Endodermal cell (in vitro differentiated cells): Measurements from ENCODE around the gene ZBTB7A. TPM values are rescaled to one million over a fixed set of nuclear protein-coding genes. Genes with fewer than 3 reads are reported as not detected.

Experiments used
- DNase-seq: peaks from one replicate; pipeline ENCODE4 v3.0.0-alpha.2; 2017
- H3K27ac ChIP-seq: 2 replicates; pipeline ENCODE4 v1.5.1; 2013; ENCODE audit warnings: mild to moderate bottlenecking, low read depth, low read length, moderate library complexity
- H3K27me3 ChIP-seq: 2 replicates; pipeline ENCODE4 v1.6.1; 2013; ENCODE audit warnings: mild to moderate bottlenecking, low read length, moderate library complexity; ENCODE audit not compliant: insufficient read depth, control insufficient read depth, poor library complexity, severe bottlenecking
- H3K36me3 ChIP-seq: 2 replicates; pipeline ENCODE4 v1.7.0; 2013; ENCODE audit warnings: mild to moderate bottlenecking, low read length, moderate library complexity; ENCODE audit not compliant: control insufficient read depth, insufficient read depth
- H3K4me1 ChIP-seq: one replicate; pipeline ENCODE4 v1.7.0; 2013; ENCODE audit warnings: low read length; ENCODE audit not compliant: control insufficient read depth, insufficient read depth
- H3K4me3 ChIP-seq: 2 replicates; pipeline ENCODE4 v1.5.1; 2013; ENCODE audit warnings: mild to moderate bottlenecking, low read length, moderate library complexity
- H3K9ac ChIP-seq: 2 replicates; pipeline ENCODE4 v1.6.1; 2013; ENCODE audit warnings: mild to moderate bottlenecking, low read length, moderate library complexity; ENCODE audit not compliant: poor library complexity, severe bottlenecking; ENCODE audit errors: extremely low read depth
- H3K9me3 ChIP-seq: 2 replicates; pipeline ENCODE4 v1.6.1; 2013; ENCODE audit warnings: mild to moderate bottlenecking, low read length, moderate library complexity; ENCODE audit not compliant: control insufficient read depth
- H3K27ac Mint-ChIP-seq: 2 replicates; pipeline ENCODE4 v1.8.0; 2020; ENCODE audit warnings: mixed read lengths
- H3K27me3 Mint-ChIP-seq: 2 replicates; pipeline ENCODE4 v1.8.0; 2021; ENCODE audit warnings: mild to moderate bottlenecking, mixed read lengths; ENCODE audit not compliant: insufficient read depth
- H3K36me3 Mint-ChIP-seq: 2 replicates; pipeline ENCODE4 v1.8.0; 2020; ENCODE audit warnings: low read depth, mixed read lengths
- H3K4me1 Mint-ChIP-seq: 2 replicates; pipeline ENCODE4 v1.8.0; 2020; ENCODE audit warnings: mixed read lengths
- H3K4me3 Mint-ChIP-seq: 2 replicates; pipeline ENCODE4 v1.8.0; 2020; ENCODE audit warnings: mild to moderate bottlenecking, moderate library complexity, mixed read lengths
- H3K9me3 Mint-ChIP-seq: 2 replicates; pipeline ENCODE4 v1.8.0; 2020; ENCODE audit warnings: mild to moderate bottlenecking, mixed read lengths
- CTCF ChIP-seq: fragments of 200-600 bp; sonication (generic); conservative IDR thresholded peaks from 2 replicates; pipeline ENCODE4 v1.5.0; 2021; ENCODE audit warnings: antibody characterized with exemption, mild to moderate bottlenecking
- WGBS, 2 experiments: methylation state at CpG; one replicate each; pipeline versions ENCODE4 v1.1.5 to v1.1.7; 2013; ENCODE audit warnings: missing lambda C conversion rate in 2 of 2, mixed read lengths in 1 of 2; ENCODE audit not compliant: insufficient coverage in 1 of 2, insufficient read length in 1 of 2; 5-methylcytosine and 5-hydroxymethylcytosine counted together
- total RNA-seq, 2 donors: library from RNA; stranded (reverse); fragmentation: NEBNext Ultra II Directional in 1 of 2; extraction: Animal tissue kit (Norgen Biotek cat#: 25700) in 1 of 2; gene quantifications; 2 replicates in 1 of 2; 3 replicates in 1 of 2; pipeline ENCODE4 v1.2.1, GENCODE V29; 2021

ZBTB7A gene
- total RNA-seq, 2 donors from 2014 or later, result 19.2 to 22.1 TPM

GRCh38 chr19:4045597-4046361 is 20.9 kb downstream of the ZBTB7A start:
- Histone ChIP-seq H3K9ac (no peak overlapping the region), H3K27ac (peak overlapping the region; percentile 44), H3K27me3 (no peaks in the 10 kb centered on the region), H3K9me3 (no peaks in the 10 kb centered on the region), H3K36me3 (no peaks in the 10 kb centered on the region), H3K4me1 (no peaks in the 10 kb centered on the region), H3K4me3 (no peak overlapping the region)
- Mint-ChIP-seq H3K27ac (no peak overlapping the region), H3K27me3 (no peaks in the 10 kb centered on the region), H3K4me3 (no peak overlapping the region), H3K36me3 (peaks cover 23% of the 10 kb centered on the region), H3K9me3 (no peaks in the 10 kb centered on the region), H3K4me1 (no peaks in the 10 kb centered on the region)
- DNase-seq, result no peak
- WGBS, 2 experiments, result 95% methylated on average over 16 to 31 of the region's 32 CpGs
- TF ChIP-seq CTCF, result no peak

GRCh38 chr19:4044990-4045465 is 21.7 kb downstream of the ZBTB7A start:
- no peaks in the 10 kb centered on the region for H3K27me3 Mint-ChIP-seq
- no peaks in the 10 kb centered on the region for H3K9me3 Mint-ChIP-seq
- no peak overlapping the region for H3K27ac Mint-ChIP-seq
- Histone ChIP-seq H3K4me3 (no peak overlapping the region), H3K36me3 (no peaks in the 10 kb centered on the region), H3K4me1 (no peaks in the 10 kb centered on the region), H3K27ac (peak overlapping the region; percentile 44), H3K9me3 (no peaks in the 10 kb centered on the region), H3K9ac (no peak overlapping the region), H3K27me3 (no peaks in the 10 kb centered on the region)
- no peaks in the 10 kb centered on the region for H3K4me1 Mint-ChIP-seq
- 85 to 90% methylated on average over 15 to 21 of the region's 21 CpGs for WGBS, 2 experiments
- no peak overlapping the region for H3K4me3 Mint-ChIP-seq
- peaks cover 21% of the 10 kb centered on the region for H3K36me3 Mint-ChIP-seq
- DNase-seq, result peak; percentile 48
- TF ChIP-seq CTCF, result no peak

- TF ChIP-seq CTCF, result no peak
- Histone ChIP-seq H3K9me3 (no peaks in the 10 kb centered on the region), H3K27me3 (no peaks in the 10 kb centered on the region), H3K4me3 (no peak overlapping the region), H3K4me1 (no peaks in the 10 kb centered on the region), H3K27ac (no peak overlapping the region), H3K36me3 (no peaks in the 10 kb centered on the region), H3K9ac (no peak overlapping the region)
- no peaks in the 10 kb centered on the region for H3K4me1 Mint-ChIP-seq
- DNase-seq, result no peak
- no peaks in the 10 kb centered on the region for H3K9me3 Mint-ChIP-seq
- H3K27ac Mint-ChIP-seq, result no peak overlapping the region
- peaks cover 16% of the 10 kb centered on the region for H3K36me3 Mint-ChIP-seq
- no peak overlapping the region for H3K4me3 Mint-ChIP-seq
- no peaks in the 10 kb centered on the region for H3K27me3 Mint-ChIP-seq
- WGBS, 2 experiments, result 96% methylated on average over 5 to 31 of the region's 31 CpGs
These were observed 22.6 kb downstream of the ZBTB7A start for GRCh38 chr19:4043966-4044715.
